ENCODE measurements around the gene FMN1. TPM values are rescaled to one million over a fixed set of nuclear protein-coding genes. Genes with fewer than 3 reads are reported as not detected.
A peak's percentile ranks its signal among the peaks of the same experiment; 100 is the strongest.

The FMN1 gene
- total RNA-seq, 1 experiment from 2014 or later: 4.5 TPM

GRCh38 chr15:33026614-33027013, 167.9 kb downstream of the FMN1 start (continued):
- TF ChIP-seq PRDM15 (CRISPR knock-in tag; IDR thresholded peaks at IDR 0.05): no peak

GRCh38 chr15:33022629-33023028, 171.9 kb downstream of the FMN1 start:
- TF ChIP-seq JUN (CRISPR knock-in tag; IDR thresholded peaks at IDR 0.05) (no peak), ZNF121 (CRISPR knock-in tag; IDR thresholded peaks at IDR 0.05) (peak; percentile 94)
- peaks cover 5% of the 10 kb centered on the region; the same call in 1 of the 2 replicates for H3K36me3 Mint-ChIP-seq
- no peaks in the 10 kb centered on the region for H3K27me3 Mint-ChIP-seq (ENCODE audit: low read depth)
- CTCF ChIA-PET: interaction anchor here (0.5 to 2.8 kb wide), 21 partner anchors 9 to 373 kb away, joined by 3 to 24 read pairs (median 4); partner anchors contain the start of gene FMN1
- H3K9me3 Mint-ChIP-seq: peaks cover 9% of the 10 kb centered on the region
- H3K4me1 Mint-ChIP-seq: peaks cover 24% of the 10 kb centered on the region
- no peak overlapping the region for H3K4me3 Mint-ChIP-seq
- peak; percentile 54 for DNase-seq (ENCODE audit: low spot score)
- POLR2A ChIA-PET: interaction anchor here (0.8 kb wide), 1 partner anchor 381 kb away, joined by 3 read pairs; the partner anchor contains the start of gene SCG5
- peak overlapping the region; percentile 60 for H3K27ac Mint-ChIP-seq
- ATAC-seq: peak; percentile 95

DNA sequence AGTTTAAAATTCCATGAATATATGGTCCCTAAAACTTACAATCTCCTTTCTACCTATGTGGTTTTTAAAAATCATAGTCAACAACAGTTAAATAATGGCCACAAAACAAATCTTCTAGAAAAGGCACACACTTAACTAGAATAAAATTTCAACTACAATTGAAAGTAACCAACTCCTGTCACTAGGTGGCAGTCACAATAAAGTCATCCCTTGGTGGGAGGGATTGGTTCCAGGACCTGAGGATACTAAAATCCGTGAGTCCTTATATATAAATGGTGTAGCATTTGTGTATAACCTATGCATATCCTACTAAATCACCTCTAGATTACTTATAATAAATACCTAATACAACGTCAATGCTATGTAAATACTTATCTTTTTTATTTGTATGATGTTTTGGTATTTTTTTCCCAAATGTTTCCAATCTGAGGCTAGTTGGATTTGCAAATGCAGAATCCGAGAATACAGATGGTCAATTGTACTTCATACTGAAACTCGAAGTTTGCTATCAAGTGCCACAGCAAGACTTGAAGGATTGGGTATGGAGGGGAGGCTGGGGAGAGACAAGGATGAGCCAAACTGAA, 172.6 kb downstream of the FMN1 start:
- Mint-ChIP-seq H3K4me1 (peaks cover 22% of the 10 kb centered on the region), H3K27me3 (ENCODE audit: low read depth) (no peaks in the 10 kb centered on the region), H3K36me3 (peaks cover 5% of the 10 kb centered on the region; the same call in 1 of the 2 replicates), H3K9me3 (peaks cover 9% of the 10 kb centered on the region), H3K4me3 (no peak overlapping the region), H3K27ac (peak overlapping the region; percentile 60; the same call in 1 of the 2 replicates)
- ATAC-seq (no peak), DNase-seq (ENCODE audit: low spot score) (no peak)
- ChIA-PET CTCF (interaction anchor here (0.5 to 2.8 kb wide), 19 partner anchors 9 to 373 kb away, joined by 3 to 24 read pairs (median 3); partner anchors contain the start of gene FMN1), POLR2A (interaction anchor here (0.8 kb wide), 1 partner anchor 381 kb away, joined by 3 read pairs; the partner anchor contains the start of gene SCG5)
- TF ChIP-seq GTF2I (CRISPR knock-in tag; conservative IDR thresholded peaks at IDR 0.05): no peak
- no peak for TF ChIP-seq ZNF512 (CRISPR knock-in tag; IDR thresholded peaks at IDR 0.05; ENCODE audit: borderline replicate concordance)
- no peak for TF ChIP-seq ETV6 (CRISPR knock-in tag; IDR thresholded peaks at IDR 0.05)
- TF ChIP-seq CTCF (IDR thresholded peaks at IDR 0.05): peak; percentile 55
- TF ChIP-seq ATF1 (CRISPR knock-in tag; IDR thresholded peaks at IDR 0.05): no peak

- peaks cover 31% of the 10 kb centered on the region for H3K4me1 Mint-ChIP-seq
- H3K4me3 Mint-ChIP-seq: no peak overlapping the region
- ChIA-PET POLR2A (interaction anchor here (0.6 kb wide), 1 partner anchor 54 kb away, joined by 3 read pairs; no protein-coding TSS in a partner anchor), CTCF (interaction anchor here (1.0 kb wide), 1 partner anchor 113 kb away, joined by 4 read pairs; no protein-coding TSS in a partner anchor)
- DNase-seq (ENCODE audit: low spot score) (no peak), ATAC-seq (no peak)
- no peaks in the 10 kb centered on the region for H3K27me3 Mint-ChIP-seq (ENCODE audit: low read depth)
- H3K27ac Mint-ChIP-seq: no peak overlapping the region
- H3K9me3 Mint-ChIP-seq: peaks cover 9% of the 10 kb centered on the region
- TF ChIP-seq CREB1 (CRISPR knock-in tag; IDR thresholded peaks at IDR 0.05): no peak
- no peak for TF ChIP-seq ZNF416 (CRISPR knock-in tag; IDR thresholded peaks at IDR 0.05)
- no peak for TF ChIP-seq ELF4 (CRISPR knock-in tag; IDR thresholded peaks at IDR 0.05; ENCODE audit: low read depth)
- TF ChIP-seq ESRRA (CRISPR knock-in tag; IDR thresholded peaks at IDR 0.05; ENCODE audit: borderline replicate concordance): no peak
- no peak for TF ChIP-seq ZNF671 (CRISPR knock-in tag; IDR thresholded peaks at IDR 0.05)
- TF ChIP-seq JAZF1 (CRISPR knock-in tag; IDR thresholded peaks at IDR 0.05): no peak
- peaks cover 5% of the 10 kb centered on the region; the same call in 1 of the 2 replicates for H3K36me3 Mint-ChIP-seq
Measured at GRCh38 chr15:33019354-33019981, 175.0 kb downstream of the FMN1 start.
